ENCODE measurements around the gene C9orf50. TPM values are rescaled to one million over a fixed set of nuclear protein-coding genes. Genes with fewer than 3 reads are reported as not detected.

The C9orf50 gene
- total RNA-seq, 3 donors from 2014 or later, result not detected

GRCh38 chr9:129654554-129655040 lies 33.7 kb upstream of the C9orf50 start:
- DNase-seq (no peak), ATAC-seq (no peak)
- Mint-ChIP-seq H3K27me3 (ENCODE audit: low read depth) (peaks cover 7% of the 10 kb centered on the region), H3K9me3 (no peaks in the 10 kb centered on the region), H3K36me3 (ENCODE audit: insufficient read depth) (no peaks in the 10 kb centered on the region), H3K4me1 (ENCODE audit: low read depth) (no peaks in the 10 kb centered on the region), H3K4me3 (no peak overlapping the region)

GRCh38 chr9:129653823-129654553 lies 33.1 kb upstream of the C9orf50 start:
- DNase-seq (no peak), ATAC-seq (no peak)
- Mint-ChIP-seq H3K4me3 (no peak overlapping the region), H3K36me3 (ENCODE audit: insufficient read depth) (no peaks in the 10 kb centered on the region), H3K27me3 (ENCODE audit: low read depth) (peaks cover 7% of the 10 kb centered on the region), H3K9me3 (no peaks in the 10 kb centered on the region), H3K4me1 (ENCODE audit: low read depth) (no peaks in the 10 kb centered on the region)

DNA sequence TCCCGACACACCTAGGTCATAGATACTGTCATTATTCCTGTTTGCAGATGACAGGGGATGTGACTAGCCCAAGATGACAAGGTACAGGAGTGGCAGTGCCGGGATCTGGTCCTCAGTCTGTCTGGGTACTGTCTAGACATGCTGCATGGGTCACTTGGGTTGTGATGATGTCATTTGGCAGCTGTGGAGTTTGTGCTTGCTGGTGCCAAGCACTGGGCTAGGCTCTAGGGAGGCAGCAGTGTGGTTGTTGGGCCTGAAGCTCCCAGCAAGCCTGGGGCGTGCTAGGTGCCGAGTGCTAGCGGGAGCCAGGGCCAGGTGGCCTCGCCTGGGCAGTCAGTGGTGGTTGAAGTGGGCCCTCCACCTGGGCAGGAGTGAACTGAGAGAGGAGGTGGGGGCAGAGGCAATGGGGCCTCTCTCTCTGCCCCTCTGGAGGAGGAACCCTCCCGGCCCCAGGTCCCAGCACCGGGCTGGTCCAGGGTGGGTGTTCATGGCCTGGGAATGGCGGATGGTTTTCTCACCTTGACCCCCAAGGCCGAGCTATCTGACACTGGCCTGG lies 29.9 kb upstream of the C9orf50 start:
- H3K36me3 Mint-ChIP-seq (ENCODE audit: insufficient read depth), result no peaks in the 10 kb centered on the region
- ATAC-seq (no peak), DNase-seq (no peak)
- no peaks in the 10 kb centered on the region for H3K4me1 Mint-ChIP-seq (ENCODE audit: low read depth)
- H3K9me3 Mint-ChIP-seq, result no peaks in the 10 kb centered on the region
- H3K27me3 Mint-ChIP-seq (ENCODE audit: low read depth), result peaks cover 7% of the 10 kb centered on the region
- no peak overlapping the region for H3K4me3 Mint-ChIP-seq

DNA sequence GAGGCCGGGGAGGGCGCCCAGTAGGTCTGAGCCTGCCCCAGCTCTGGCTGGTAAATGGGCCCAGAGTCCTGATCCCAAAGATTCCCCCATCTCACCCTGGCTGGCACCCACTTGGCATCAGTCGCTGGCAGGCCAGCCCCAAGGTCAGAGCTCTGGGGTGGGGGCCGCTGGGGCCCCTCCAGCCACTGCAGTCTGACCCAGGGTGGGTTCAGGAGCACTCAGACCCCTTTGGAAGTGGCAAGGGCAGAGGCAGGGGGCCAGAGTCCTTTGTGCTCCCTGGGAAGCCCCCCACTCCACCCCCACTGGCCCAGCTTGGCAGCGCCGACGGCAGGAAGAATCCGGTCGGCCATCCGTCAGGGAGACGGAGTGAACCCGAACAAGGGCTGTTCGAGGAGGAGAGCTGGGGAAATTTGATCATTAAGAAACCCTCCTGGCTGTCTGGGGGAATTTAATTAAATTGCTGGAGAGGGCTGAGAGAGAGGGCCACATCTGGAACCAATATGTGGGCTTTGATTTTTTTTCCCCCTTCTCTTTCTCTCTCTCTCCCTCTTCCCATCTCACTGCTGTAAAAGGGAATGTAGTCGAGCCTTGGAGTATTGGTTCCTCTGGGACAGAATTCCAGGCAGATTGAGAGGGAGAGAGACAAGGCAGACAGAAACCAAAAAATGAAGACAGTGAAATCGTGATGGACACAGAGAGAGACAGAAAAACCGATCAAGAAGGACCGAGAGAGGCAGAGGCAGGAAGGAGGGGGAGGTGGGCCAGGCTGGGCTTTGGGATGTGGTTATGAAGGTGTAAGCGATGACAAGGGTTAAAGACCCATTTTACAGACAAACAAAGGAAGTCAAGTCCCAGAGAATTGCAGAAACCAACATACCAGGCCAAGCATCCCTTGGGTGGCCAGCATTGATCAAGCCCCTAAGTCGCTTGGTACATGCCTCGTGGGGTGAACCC lies 29.1 kb upstream of the C9orf50 start:
- no peak overlapping the region for H3K4me3 Mint-ChIP-seq
- H3K36me3 Mint-ChIP-seq (ENCODE audit: insufficient read depth), result no peaks in the 10 kb centered on the region
- H3K27me3 Mint-ChIP-seq (ENCODE audit: low read depth), result peaks cover 3% of the 10 kb centered on the region
- H3K4me1 Mint-ChIP-seq (ENCODE audit: low read depth), result no peaks in the 10 kb centered on the region
- ATAC-seq (no peak), DNase-seq (no peak)
- no peaks in the 10 kb centered on the region for H3K9me3 Mint-ChIP-seq

- Mint-ChIP-seq H3K36me3 (ENCODE audit: insufficient read depth) (no peaks in the 10 kb centered on the region), H3K4me3 (no peak overlapping the region), H3K4me1 (ENCODE audit: low read depth) (no peaks in the 10 kb centered on the region), H3K27me3 (ENCODE audit: low read depth) (peaks cover 3% of the 10 kb centered on the region), H3K9me3 (no peaks in the 10 kb centered on the region)
- ATAC-seq (no peak), DNase-seq (no peak)
Measured at GRCh38 chr9:129648764-129649115, 27.8 kb upstream of the C9orf50 start.

GRCh38 chr9:129648092-129648763 lies 27.3 kb upstream of the C9orf50 start:
- Mint-ChIP-seq H3K4me3 (no peak overlapping the region), H3K27me3 (ENCODE audit: low read depth) (peaks cover 2% of the 10 kb centered on the region), H3K9me3 (no peaks in the 10 kb centered on the region), H3K4me1 (ENCODE audit: low read depth) (no peaks in the 10 kb centered on the region), H3K36me3 (ENCODE audit: insufficient read depth) (no peaks in the 10 kb centered on the region)
- DNase-seq (no peak), ATAC-seq (no peak)

GRCh38 chr9:129647635-129648034 lies 26.7 kb upstream of the C9orf50 start:
- Mint-ChIP-seq H3K9me3 (no peaks in the 10 kb centered on the region), H3K4me3 (no peak overlapping the region), H3K36me3 (ENCODE audit: insufficient read depth) (no peaks in the 10 kb centered on the region), H3K27me3 (ENCODE audit: low read depth) (peaks cover 2% of the 10 kb centered on the region), H3K4me1 (ENCODE audit: low read depth) (no peaks in the 10 kb centered on the region)
- ATAC-seq (no peak), DNase-seq (no peak)

GRCh38 chr9:129646654-129647053 lies 25.8 kb upstream of the C9orf50 start:
- Mint-ChIP-seq H3K9me3 (no peaks in the 10 kb centered on the region), H3K4me3 (no peak overlapping the region), H3K4me1 (ENCODE audit: low read depth) (peaks cover 3% of the 10 kb centered on the region), H3K36me3 (ENCODE audit: insufficient read depth) (no peaks in the 10 kb centered on the region), H3K27me3 (ENCODE audit: low read depth) (peaks cover 2% of the 10 kb centered on the region)
- DNase-seq (no peak), ATAC-seq (no peak)

DNA sequence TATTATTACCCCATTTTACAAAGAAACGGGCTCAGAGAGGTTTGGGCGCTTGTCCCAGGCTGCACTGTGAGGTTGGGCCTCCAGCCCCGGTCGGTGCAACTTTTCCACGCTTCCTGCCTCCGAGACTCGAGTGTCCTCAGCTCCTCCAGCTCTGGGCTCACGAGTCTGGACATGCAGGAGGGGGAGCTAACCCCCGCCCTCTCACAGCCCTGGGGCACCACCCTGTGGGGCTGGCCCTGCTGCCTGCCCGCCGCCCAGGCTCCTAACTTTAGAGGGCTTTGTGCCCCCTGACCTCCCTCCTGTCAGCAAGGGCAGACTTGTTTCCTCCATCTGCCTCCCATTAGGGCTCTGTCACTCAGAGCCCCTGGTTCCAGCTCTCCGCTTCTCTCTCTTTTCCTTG lies 25.4 kb upstream of the C9orf50 start:
- DNase-seq (no peak), ATAC-seq (no peak)
- peaks cover 2% of the 10 kb centered on the region for H3K27me3 Mint-ChIP-seq (ENCODE audit: low read depth)
- no peaks in the 10 kb centered on the region for H3K36me3 Mint-ChIP-seq (ENCODE audit: insufficient read depth)
- no peak overlapping the region for H3K4me3 Mint-ChIP-seq
- H3K4me1 Mint-ChIP-seq (ENCODE audit: low read depth), result peaks cover 4% of the 10 kb centered on the region
- no peaks in the 10 kb centered on the region for H3K9me3 Mint-ChIP-seq

GRCh38 chr9:129644902-129645301 lies 24.0 kb upstream of the C9orf50 start:
- Mint-ChIP-seq H3K27me3 (ENCODE audit: low read depth) (peaks cover 2% of the 10 kb centered on the region), H3K9me3 (no peaks in the 10 kb centered on the region), H3K4me1 (ENCODE audit: low read depth) (peaks cover 18% of the 10 kb centered on the region), H3K4me3 (no peak overlapping the region), H3K36me3 (ENCODE audit: insufficient read depth) (no peaks in the 10 kb centered on the region)
- ATAC-seq (no peak), DNase-seq (no peak)

DNA sequence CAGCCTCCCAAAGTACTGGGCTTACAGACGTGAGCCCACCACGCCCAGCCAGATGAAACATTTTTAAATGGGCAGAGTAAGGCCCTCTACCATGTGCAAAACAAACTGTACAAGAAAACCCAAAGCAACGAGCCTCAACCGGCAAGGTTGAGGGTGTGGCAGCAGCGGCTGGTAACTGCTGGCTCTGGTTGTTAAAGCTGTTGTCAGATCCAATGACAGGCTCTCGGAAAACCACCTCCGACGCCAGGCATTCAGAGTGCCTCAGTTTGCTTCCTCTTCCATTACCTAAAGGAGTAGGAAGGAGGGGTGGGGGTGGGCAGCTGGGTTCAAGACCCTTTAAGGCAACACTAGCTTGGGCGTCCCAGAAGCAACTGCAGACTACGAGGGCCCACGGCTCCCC lies 23.5 kb upstream of the C9orf50 start:
- Mint-ChIP-seq H3K9me3 (no peaks in the 10 kb centered on the region), H3K36me3 (ENCODE audit: insufficient read depth) (no peaks in the 10 kb centered on the region), H3K27me3 (ENCODE audit: low read depth) (peaks cover 2% of the 10 kb centered on the region), H3K4me1 (ENCODE audit: low read depth) (peaks cover 20% of the 10 kb centered on the region), H3K4me3 (no peak overlapping the region)
- DNase-seq (no peak), ATAC-seq (no peak)

DNA sequence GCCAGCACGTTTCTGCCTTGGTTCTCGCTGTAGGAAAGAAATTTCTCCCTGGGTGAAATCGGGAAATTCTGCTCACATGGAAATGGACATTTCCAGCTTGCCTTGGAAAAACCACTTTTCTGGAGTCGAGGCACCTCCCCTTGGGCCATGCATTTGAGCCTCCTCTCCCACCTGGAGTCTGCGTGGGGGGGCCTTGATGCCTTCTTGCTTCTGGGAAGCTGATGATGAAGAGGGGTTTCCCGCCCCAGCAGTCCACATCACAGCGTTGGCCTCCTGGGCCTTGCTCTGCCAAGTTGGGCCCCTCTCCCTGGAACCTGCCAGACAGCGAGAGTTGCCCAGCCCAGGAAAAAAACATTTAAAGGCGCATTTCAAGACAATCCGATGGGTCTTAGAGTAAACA lies 22.8 kb upstream of the C9orf50 start:
- Mint-ChIP-seq H3K36me3 (ENCODE audit: insufficient read depth) (no peaks in the 10 kb centered on the region), H3K27me3 (ENCODE audit: low read depth) (peaks cover 2% of the 10 kb centered on the region), H3K9me3 (no peaks in the 10 kb centered on the region), H3K4me3 (peak overlapping the region; percentile 49), H3K4me1 (ENCODE audit: low read depth) (peaks cover 20% of the 10 kb centered on the region)
- ATAC-seq, result no peak
- DNase-seq, result no peak

- DNase-seq, result peak; percentile 88
- Mint-ChIP-seq H3K9me3 (no peaks in the 10 kb centered on the region), H3K36me3 (ENCODE audit: insufficient read depth) (peaks cover 8% of the 10 kb centered on the region), H3K27me3 (ENCODE audit: low read depth) (peaks cover 2% of the 10 kb centered on the region), H3K4me1 (ENCODE audit: low read depth) (peaks cover 20% of the 10 kb centered on the region), H3K4me3 (peak within 1 kb of the TSS; percentile 81)
- peak; percentile 88 to 90 for ATAC-seq
Measured at GRCh38 chr9:129641750-129642585, 21.1 kb upstream of the C9orf50 start, which contains the start of gene ASB6. Gene ASB6, minus strand, starts transcription at chr9:129642151. Its CDS starts 152 bp downstream, at chr9:129641999.

All from activated T-cell treated with anti-CD3 and anti-CD28 coated beads, Interleukin-2, amount 50 U/mL, for 4 hours (primary cell).